HG02973 (cell line): ENCODE results near the gene MAP3K4.
"Not testable (repeated sequence)": the region's sequence is repeated elsewhere in the genome, so short reads cannot be mapped to it uniquely, and the experiment has no call there.

Experiments
- ATAC-seq: cut with Tn5 transposase; IDR thresholded peaks from one replicate; pipeline ENCODE4 v1.9.1; 2021; ENCODE audit warnings: moderate library complexity; ENCODE audit not compliant: unreplicated experiment

The MAP3K4 gene

GRCh38 chr6:161111261-161111660 is 119.7 kb downstream of the MAP3K4 start:
- no peak for ATAC-seq

GRCh38 chr6:161115468-161115867 is 123.9 kb downstream of the MAP3K4 start:
- no peak for ATAC-seq

- no peak for ATAC-seq
These were observed 125.0 kb downstream of the MAP3K4 start for GRCh38 chr6:161116554-161116953.

- ATAC-seq = no peak
These were observed 125.7 kb downstream of the MAP3K4 start for GRCh38 chr6:161117308-161117707.

GRCh38 chr6:161117942-161118341 is 126.4 kb downstream of the MAP3K4 start:
- ATAC-seq = no peak

- not testable (repeated sequence) for ATAC-seq
These were observed 131.8 kb downstream of the MAP3K4 start for GRCh38 chr6:161123319-161123718.

- ATAC-seq = no peak
These were observed 134.0 kb downstream of the MAP3K4 start for GRCh38 chr6:161125591-161125990.

- no peak for ATAC-seq
These were observed 135.6 kb downstream of the MAP3K4 start for GRCh38 chr6:161127071-161127740.

- no peak for ATAC-seq
These were observed 136.7 kb downstream of the MAP3K4 start for GRCh38 chr6:161128230-161128629.

GRCh38 chr6:161128680-161129196 is 137.2 kb downstream of the MAP3K4 start:
- ATAC-seq = no peak

- ATAC-seq = no peak
These were observed 139.0 kb downstream of the MAP3K4 start for GRCh38 chr6:161130541-161130940.

GRCh38 chr6:161130967-161131766 is 139.6 kb downstream of the MAP3K4 start:
- no peak for ATAC-seq

GRCh38 chr6:161132384-161132783 is 140.8 kb downstream of the MAP3K4 start:
- ATAC-seq = no peak

GRCh38 chr6:161133963-161134362 is 142.4 kb downstream of the MAP3K4 start:
- no peak for ATAC-seq

- ATAC-seq = no peak
These were observed 143.2 kb downstream of the MAP3K4 start for GRCh38 chr6:161134550-161135298.

- ATAC-seq = no peak
These were observed 144.4 kb downstream of the MAP3K4 start for GRCh38 chr6:161135695-161136591.

- ATAC-seq = no peak
These were observed 145.1 kb downstream of the MAP3K4 start for GRCh38 chr6:161136655-161137054.

- no peak for ATAC-seq
These were observed 145.8 kb downstream of the MAP3K4 start for GRCh38 chr6:161137320-161137719.

GRCh38 chr6:161137839-161138542 is 146.4 kb downstream of the MAP3K4 start:
- no peak for ATAC-seq
